Activated CD4-positive, alpha-beta T cell treated with anti-CD3 and anti-CD28 coated beads, Interleukin-2, amount 50 U/mL, for 24 hours (primary cell): ENCODE measurements around the gene DND1.
"Not testable (repeated sequence)": the region's sequence is repeated elsewhere in the genome, so short reads cannot be mapped to it uniquely, and the experiment has no call there.

Experiments used
- DNase-seq, 2 donors: peaks; one replicate each; pipeline ENCODE4 v3.0.0-alpha.2; 2020; ENCODE audit warnings: low read depth in 1 of 2, low spot score in 1 of 2

The DND1 gene

DNA sequence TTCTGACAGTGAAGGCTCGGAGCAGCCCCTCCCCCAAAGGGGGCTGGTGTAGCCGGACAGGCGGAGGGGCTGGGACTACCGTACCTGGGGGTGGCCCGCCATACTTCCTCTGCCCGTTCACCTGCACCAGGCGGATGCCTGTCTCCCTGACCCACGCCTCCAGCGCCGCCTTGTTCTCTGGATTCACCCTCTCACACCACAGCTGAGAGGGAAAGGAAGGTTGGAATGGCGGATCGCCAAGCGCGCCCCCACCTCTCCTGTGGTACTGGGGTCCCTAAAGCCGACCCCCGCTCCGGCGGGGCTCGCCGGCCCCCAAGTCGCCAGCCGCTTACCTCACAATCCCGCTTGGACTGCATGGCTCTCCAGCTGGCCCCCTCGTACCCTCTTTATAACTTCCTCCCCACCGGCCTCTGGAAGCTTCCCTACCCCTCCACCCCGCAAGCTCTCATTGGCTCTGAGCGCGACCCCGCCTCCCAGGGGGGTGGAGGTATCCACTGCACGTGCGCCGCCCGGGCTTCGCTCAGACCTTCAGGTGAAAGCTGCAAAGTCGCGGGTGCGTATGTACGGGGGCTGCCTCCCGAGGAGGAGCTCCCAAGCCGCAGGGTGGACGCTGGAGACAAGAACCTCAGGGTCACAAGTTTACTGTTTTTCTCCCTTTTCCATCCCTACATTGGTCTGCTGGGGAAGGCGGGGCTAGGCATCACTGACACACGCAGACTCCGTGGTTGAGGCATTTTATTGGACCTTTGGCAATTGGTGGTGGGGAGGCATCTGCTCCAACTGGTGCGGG is at the start of gene DND1:
TSS of gene DND1 (minus strand) at position 390 of the 790 bp plus-strand sequence. CDS start at position 356, 34 bp downstream.
- no peak for DNase-seq

DNA sequence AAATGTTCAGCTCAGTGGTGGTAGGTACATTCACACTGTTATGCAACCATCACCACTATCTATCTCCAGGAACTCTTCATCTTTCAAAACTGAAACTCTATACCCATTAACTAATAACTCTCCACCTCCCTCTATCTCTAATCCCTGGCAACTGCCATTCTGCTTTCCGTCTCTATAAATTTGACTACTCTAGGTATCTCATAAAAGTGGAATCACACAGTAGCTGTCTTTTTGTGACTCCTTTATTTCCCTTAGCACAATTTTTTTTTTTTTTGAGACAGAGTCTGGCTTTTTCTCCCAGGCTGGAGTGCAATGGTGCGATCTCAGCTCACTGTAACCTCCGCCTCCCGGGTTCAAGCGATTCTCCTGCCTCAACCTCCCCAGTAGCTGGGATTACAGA is 48.0 kb upstream of the DND1 start:
- not testable (repeated sequence) for DNase-seq

DNA sequence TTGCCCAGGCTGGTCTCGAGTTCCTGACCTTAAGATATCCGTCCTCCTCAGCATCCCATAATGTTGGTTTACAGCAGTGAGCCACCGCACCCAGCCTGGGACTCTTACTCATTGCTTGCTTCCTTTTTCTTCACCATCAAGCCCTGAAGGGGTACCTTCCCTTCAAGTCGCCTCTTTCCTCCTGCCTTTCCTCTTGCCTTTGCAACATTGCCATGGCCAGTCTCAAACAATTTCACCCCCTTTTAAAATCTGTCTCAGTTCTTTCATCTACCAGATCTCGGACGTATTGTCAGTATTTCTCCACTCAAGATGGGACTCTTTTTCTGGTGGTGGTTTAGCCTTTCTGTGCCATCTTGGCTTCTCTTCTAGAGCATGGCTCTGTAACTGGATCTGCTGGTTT is 47.4 kb upstream of the DND1 start:
- not testable (repeated sequence) for DNase-seq

DNA sequence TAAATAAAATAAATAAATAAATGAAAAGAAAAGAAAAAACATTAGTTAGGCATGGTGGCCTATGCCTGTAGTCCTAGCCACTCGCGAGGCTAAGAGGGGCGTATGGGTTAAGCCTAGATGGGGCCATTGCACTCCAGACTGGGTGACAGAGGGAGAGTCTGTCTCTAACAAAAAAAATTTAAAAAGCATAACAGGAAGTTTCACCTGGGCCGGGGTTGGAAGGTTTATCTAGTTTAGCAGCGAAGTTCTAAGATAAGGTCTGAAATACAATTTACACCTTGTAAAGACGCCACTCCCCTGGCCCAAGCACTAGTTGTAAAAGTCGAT is 44.9 kb upstream of the DND1 start:
- DNase-seq, result no peak

DNA sequence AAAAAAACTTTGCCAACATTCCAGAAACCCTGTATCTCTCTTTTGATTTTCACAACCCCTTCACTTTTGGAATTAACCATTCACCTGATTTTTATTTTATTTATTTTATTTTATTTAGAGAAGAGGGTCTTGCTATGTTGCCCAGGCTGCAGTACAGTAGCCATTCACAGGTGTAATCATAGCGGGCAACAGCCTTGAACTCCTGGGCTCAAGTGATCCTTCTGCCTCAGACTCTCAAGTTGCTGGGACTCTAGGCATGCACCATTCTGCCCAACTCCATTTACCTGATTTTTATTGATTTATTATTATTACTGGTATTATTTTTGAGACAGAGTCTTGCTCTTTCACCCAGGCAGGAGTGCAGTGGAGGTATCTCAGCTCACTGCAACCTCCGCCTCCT is 42.9 kb upstream of the DND1 start:
- DNase-seq, result not testable (repeated sequence)

DNA sequence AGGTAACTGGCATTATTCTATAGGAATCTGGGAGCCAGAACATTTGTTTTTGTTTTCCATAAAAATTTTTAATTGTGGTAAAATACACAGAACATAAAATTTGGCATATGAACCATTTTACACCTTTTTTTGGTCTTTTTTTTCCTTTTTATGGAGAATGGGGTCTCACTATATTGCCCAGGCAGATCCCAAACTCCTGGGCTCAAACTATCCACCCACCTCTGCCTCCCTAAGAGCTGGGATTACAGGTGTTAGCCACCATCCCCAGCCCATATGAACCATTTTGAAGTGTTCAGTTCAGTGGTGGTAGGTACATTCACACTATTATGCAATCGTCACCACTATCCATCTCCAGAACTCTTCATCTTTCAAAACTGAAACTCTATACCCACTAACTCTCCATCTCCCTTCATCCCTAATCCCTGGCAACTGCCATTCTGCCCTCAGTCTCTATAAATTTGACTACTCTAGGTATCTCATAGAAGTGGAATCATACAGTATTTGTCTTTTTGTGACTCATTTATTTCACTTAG is 40.3 kb upstream of the DND1 start:
- no peak for DNase-seq

DNA sequence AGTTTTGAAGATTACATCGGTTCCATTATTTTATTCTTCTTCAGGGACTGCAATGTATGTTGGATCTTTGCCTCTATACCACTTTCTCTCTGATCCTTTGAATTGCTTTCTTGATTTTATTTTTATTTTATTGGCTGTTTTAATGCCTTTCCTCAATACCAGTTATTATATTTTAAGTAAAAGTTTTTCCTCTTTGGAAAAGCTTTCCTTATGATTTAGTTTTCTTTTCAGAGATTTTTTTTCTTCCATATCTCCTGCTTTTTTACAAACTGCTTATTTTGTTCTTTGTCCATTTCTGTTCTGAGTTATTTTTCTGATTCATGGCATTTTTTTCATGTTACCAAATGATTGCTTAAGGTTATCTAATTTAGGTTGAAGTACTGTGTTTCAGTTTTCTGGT is 38.4 kb upstream of the DND1 start:
- DNase-seq, result no peak

DNA sequence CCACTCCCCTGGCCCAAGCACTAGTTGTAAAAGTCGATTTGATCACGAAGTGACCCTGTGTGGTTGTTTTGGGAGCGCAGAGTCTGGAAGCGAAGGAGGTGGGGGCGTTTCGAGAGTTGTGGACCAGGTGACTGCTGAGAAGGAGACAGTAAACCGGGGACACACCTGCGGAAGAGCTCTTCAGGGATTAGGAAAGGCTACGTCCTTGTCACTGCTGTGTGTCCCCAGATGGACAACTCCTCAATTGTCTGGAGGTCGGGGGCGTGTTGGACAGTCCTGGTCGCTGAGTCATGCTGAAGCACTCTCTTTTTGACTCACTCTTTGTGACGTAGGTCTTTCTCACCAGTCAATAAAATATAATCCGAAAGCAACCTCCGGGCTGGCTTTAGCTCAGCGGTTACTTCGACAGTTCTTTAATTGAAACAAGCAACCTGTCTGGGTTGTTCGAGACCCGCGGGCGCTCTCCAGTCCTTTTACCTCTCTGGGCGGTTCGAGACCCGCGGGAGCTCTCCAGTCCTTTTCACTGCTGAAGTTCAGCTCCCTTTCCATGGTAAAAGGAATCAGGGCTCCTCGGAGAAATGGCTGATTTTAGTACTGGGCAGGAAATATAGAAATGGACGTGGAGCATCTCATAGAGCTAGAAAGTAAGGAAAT is 37.6 kb upstream of the DND1 start:
- peak; percentile 69 to 94 for DNase-seq

DNA sequence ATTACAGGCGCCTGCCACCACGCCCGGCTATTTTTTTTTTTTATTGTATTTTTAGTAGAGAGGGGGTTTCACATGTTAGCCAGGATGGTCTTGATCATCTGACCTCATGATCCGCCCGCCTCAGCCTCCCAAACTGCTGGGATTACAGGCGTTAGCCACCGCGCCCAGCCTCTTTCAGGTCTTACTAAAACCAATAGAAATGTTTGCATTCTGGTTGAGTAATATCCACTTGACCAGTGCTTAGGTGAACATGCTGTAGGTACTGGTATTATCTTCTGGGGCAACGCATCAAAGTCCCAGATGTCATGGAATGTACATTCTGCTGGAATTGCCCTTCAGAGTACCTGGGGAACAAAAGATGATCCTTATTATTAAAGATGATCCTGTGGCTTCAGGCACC is 35.4 kb upstream of the DND1 start:
- not testable (repeated sequence) for DNase-seq

DNA sequence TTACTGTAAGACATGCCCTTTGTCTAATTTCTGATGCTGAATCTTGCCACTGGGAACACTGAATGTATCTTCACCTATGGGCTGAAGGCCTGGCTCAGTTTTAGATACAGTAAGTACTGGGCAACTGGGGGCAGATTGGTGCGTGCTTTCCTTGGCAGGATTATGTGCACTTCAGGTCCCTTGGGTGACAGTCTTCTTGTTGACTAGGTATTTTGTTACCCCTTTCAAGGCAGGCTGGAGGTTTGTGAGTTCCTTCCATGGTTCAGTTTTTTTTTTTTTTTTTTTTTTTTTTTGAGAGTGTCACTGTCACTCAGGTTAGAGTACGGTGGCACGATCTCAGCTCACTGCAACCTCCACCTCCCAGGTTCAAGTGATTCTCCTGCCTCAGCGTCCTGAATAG is 34.4 kb upstream of the DND1 start:
- no peak for DNase-seq

DNA sequence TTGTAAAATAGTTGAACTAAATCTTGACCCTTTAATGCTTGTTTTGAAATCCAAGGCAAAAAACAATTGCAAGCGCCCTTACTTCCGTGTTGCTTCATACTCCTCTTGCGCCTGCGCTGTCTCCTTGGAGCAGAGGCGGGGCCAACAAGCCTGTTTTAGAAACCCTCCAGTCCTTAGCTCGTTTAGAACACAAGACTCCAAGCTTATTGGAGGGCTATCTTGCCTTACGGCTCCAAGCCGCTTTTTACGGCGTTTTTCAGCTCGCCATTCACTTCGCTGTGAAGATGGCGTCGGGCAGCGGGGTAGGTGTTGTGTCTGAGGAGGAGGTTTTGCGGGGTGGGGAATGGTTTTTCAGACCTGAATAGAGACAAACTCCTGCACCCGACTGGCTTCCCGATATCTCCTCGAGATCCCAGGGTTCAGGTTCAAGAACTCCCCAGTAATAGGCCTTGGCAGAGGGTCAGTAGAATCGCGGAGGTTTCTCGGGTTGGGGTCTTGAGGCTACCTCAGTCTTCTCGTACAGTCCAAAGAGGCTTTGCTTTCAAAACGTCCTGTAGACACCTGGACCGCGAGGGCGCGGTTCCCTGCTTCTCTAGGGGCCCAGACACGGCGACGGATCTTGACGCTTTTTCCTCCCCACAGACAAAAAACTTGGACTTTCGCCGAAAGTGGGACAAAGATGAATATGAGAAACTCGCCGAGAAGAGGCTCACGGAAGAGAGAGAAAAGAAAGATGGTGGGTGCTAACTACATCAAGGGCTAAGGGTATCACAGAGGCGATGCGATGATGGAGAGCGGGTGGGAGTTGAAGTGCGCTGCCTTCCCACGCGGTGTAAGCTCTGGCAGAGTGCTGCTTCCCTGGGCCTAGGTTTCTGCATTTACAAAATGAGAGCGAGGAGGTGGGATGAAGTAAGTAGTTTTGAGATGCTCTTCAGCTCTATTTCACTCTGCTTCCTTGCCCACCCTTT is 27.1 kb upstream of the DND1 start, which contains the start of gene ZMAT2:
TSS of gene ZMAT2 (plus strand) at position 271 of the 968 bp plus-strand sequence. CDS start at position 285, 14 bp downstream.
- peak; percentile 67 to 91 for DNase-seq

DNA sequence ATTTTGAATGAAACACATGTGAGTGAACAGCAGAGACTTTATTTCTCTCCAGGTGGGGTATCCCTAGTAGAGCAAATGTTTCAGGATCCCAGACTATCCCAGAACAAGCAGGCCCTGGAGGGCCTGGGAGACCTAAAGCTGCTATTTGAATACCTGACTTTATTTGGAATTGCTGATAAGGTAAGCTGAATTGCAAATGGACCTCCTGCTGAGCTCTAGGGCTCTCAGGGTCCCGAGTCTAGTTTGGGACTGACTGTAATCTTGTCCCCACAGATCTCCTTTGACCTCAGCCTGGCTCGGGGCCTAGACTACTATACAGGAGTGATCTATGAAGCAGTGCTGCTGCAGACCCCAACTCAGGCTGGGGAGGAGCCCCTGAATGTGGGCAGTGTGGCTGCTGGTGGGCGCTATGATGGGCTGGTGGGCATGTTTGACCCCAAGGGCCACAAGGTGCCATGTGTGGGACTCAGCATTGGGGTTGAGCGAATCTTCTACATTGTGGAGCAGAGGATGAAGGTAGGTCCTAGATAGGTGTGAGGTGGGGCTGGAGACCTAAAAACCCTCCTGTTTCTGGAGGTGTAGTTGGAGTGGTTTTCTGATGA is 23.6 kb upstream of the DND1 start:
- DNase-seq, result no peak

DNA sequence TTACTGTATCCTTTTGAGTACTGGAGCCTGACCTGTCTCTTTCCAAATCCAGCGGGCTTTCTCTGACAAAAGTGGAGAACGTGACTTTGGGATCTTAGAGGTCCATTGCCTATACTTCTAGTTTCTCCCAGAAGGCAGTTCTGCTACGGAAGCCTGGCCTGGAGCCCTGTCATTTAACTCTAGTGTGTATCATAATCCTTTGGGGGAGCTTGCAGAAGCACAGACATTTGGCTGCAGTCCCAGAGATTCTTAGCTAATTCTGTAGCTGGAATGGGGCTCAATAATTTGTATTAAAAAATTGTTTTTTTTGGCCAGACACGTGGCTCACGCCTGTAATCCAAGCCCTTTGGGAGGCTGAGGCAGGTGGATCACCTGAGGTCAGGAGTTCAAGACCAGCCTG is 20.9 kb upstream of the DND1 start:
- DNase-seq, result no peak

DNA sequence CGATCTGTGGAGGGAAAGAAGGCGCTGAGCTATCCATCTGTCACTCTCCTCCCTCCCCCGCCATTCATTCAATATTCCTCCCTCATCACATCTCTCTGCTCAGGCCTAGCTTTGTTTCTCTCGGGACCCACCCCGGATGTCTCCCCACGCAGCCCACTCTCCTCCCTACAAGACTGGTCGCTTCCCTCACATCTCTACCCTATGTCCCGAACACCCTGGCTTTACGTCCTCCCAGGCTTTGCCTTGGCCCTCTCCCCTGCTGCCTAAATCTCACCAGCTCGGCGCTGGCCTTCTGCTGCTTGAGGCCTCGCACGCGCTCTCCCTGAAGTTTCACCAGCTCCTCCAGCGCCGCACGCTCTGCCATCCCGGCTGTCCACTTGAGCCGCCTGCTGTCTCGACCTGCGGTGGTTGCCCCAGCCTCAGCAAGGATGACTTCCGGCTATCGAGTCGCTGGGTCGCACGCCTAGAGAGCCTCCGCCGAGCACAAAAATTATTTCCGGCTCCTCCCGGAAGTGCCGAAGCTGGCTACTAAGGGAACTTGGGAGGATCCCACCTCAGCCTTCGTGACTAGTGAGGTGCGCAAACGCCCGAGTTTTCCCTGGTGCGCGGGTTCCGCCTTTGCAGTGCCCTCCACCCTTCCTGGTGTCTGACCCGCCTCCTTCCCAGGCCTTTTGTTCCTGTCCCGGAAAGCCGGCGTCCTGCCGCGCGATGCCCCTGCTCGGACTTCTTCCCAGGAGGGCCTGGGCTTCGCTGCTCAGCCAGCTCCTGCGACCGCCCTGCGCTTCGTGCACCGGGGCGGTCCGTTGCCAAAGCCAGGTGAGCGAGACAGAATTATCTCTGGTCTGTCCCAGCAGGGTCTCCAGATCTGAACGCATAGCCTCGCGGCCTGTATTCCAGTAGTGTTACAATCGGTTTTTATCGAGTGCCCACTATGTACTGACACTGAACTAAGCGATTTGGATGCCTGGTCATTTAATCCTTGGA is 17.9 kb upstream of the DND1 start, which contains the start of the genes HARS1 and HARS2:
TSS of gene HARS1 (minus strand) at position 430 of the 984 bp plus-strand sequence. CDS start at position 364, 66 bp downstream.
TSS of gene HARS2 (plus strand) at position 515 of the 984 bp plus-strand sequence. CDS start at position 709, 194 bp downstream.
- DNase-seq, result peak; percentile 60 to 86

DNA sequence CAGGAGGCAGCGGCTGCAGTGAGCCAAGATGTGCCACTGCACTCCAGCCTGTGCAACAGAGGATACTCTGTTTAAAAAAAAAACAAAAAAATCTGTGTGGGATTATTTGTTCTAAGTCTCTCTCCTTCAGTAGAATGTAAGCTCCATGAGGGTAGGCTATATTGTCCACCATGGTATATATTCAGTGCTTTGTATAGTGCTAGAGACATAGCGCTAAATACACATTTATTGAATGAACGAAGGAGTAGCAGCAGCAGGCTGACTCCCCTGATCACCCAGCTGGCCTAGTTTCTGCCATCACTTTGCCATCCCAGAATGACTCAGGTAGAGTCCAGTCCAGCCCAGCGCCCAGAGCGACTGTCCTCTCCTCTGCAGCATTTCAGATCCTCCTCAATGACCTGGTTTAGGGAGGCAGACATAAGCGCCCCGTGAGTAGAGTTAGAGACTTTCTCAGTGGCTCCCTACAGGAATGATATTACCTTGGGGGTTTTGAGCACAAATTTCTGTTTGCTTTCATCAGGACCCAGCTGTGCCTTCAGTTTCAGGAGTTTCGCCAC is 17.1 kb upstream of the DND1 start:
- DNase-seq, result no peak

DNA sequence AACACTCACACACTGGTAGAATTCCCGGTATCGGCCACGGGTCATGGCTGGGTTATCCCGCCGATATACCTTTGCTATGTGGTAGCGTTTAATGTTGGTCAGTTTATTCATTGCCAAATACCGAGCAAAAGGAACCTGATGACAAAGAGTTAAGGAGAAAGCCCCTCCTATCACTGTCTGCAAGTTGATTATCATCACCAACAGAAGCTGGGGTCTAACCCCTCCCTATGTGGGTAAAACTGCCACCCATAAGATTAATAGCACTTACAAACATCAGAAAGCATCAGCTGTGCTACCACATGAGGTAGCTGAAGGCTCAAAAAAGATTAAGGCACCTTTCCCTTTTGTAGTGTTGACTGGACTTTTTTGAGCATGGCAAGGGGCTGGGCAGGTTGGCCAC is 5.6 kb upstream of the DND1 start:
- no peak for DNase-seq

DNA sequence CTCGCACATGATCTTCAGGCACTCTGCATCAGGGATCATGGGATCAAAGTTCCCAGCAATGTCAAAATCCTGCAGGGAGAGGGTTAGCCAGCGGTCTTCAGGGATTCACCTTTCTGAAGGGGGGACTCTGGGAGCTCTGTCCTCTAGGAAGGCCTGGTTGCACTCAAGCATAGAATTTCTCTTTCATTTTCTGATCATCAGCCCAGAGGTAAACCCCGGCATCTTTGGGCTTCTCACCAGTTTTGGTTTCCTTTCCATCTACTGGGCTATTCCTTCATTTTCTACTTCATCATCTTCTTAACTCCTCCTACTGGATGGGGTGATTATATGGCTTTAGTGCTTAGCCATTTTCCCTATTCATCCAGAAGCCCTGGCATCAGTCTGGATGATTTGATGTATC is 4.6 kb upstream of the DND1 start:
- DNase-seq, result no peak

DNA sequence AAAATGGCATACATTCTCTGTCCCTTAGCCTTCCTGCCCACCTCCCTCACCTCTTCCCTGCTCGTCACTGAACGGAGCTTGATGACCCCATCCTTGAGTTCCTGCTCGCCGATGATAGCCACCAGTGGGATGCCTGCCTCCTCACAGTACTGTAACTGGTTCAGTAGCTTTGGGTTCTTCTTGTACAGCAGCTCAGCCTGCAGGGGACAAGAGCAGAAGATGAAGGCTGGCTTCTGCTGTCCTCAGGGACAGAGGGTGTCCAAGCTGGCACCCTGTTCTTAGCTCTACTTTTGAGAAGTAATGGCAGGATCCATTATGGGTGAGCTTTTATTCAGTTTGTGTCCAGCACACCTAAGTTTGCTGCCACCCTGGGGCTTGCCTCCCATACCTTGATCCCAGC is 1.3 kb upstream of the DND1 start:
- DNase-seq, result no peak

DNA sequence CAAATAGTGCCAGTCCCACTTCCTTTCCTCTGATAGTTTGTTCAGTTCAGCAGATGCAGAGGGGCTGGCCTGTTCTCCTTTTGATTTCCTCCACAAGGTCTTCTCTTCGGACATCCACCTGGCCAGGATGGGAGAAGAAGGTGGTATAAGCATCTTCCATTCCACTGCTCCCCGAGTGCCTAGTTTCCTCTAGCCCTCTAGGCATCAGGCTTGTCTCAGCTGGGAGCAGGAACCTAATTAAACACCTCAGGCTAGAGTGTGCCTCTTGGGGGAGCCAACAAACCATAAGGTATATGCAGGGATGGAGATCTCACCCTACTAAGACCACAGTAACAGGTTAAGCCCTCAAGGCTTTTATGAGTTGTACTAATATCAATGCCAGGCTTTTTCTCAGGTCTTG is 835 bp upstream of the DND1 start:
- DNase-seq, result no peak
